ENCODE measurements around the gene BTBD17.

BTBD17 gene

DNA sequence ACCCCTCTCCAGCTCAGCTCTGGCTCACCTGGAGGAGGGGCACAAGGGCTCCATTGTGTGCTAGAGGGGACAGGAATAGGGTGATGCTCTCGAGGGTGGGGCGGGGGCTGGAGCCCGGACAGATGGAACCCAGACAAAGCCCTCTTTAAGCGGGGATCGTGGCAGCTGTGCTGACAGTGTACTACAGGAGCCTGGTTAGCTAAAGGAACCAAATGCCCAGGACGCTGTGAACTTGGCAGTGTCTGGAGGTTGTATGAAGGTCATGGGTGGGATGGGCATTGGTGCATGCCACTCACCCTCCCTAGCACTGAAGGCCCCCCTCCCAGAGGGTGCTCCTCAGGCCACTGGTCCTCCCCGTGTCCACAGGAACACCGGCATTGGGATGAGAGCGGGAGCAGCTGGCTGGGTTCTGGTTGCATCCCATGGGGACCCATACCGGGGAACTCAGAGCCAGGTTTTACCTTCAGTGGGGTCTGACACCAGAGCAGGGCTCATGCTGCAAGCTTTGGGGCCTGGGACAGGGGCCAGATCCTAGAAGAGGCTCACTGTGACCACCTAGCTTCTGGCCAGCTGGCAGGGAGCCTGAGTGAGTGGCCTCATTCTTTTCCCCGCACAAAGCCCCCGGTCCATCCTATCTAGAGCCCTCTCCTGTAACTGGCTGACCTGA lies 23.7 kb downstream of the BTBD17 start:
- H3K4me1 Mint-ChIP-seq: no peaks in the 10 kb centered on the region
- H3K27ac Mint-ChIP-seq: no peak overlapping the region
- peaks cover 29% of the 10 kb centered on the region for H3K27me3 Mint-ChIP-seq
- no peaks in the 10 kb centered on the region for H3K9me3 Mint-ChIP-seq
- H3K36me3 Mint-ChIP-seq: no peaks in the 10 kb centered on the region
- H3K4me3 Mint-ChIP-seq: no peak overlapping the region
- no peak for ATAC-seq

DNA sequence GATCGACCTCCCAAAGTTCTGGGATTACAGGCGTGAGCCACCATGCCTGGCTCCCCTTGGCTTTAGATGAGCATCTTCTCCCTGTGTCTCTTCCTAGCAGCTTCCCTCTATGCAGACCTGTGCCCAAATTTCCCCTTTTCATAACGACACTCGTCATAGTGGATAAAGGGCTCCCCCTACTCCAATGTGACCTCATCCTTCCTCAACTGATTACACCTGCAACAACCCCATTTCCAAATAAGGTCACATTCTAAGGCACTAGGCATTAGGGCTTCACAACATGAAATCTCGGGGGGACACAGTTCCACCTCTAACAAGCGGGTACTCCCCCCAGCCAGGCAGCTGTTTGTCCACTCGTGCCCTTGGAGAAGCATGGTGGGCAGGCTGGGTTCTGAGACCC lies 25.4 kb downstream of the BTBD17 start:
- no peak for ATAC-seq
- Mint-ChIP-seq H3K4me1 (peaks cover 5% of the 10 kb centered on the region), H3K9me3 (no peaks in the 10 kb centered on the region), H3K36me3 (no peaks in the 10 kb centered on the region), H3K27me3 (peaks cover 42% of the 10 kb centered on the region), H3K27ac (no peak overlapping the region), H3K4me3 (no peak overlapping the region)

GRCh38 chr17:74335529-74336062 lies 26.1 kb downstream of the BTBD17 start:
- no peak for ATAC-seq

GRCh38 chr17:74334393-74335039 lies 27.2 kb downstream of the BTBD17 start:
- H3K9me3 Mint-ChIP-seq: no peaks in the 10 kb centered on the region
- H3K27me3 Mint-ChIP-seq: peaks cover 42% of the 10 kb centered on the region
- peaks cover 5% of the 10 kb centered on the region for H3K4me1 Mint-ChIP-seq
- no peak for ATAC-seq
- H3K36me3 Mint-ChIP-seq: no peaks in the 10 kb centered on the region
- no peak overlapping the region for H3K4me3 Mint-ChIP-seq
- H3K27ac Mint-ChIP-seq: no peak overlapping the region

More at GRCh38 chr17:74335529-74336062, 26.1 kb downstream of the BTBD17 start:
- H3K4me1 Mint-ChIP-seq: peaks cover 5% of the 10 kb centered on the region
- no peaks in the 10 kb centered on the region for H3K36me3 Mint-ChIP-seq
- H3K27me3 Mint-ChIP-seq: peaks cover 48% of the 10 kb centered on the region
- H3K9me3 Mint-ChIP-seq: no peaks in the 10 kb centered on the region
- no peak overlapping the region for H3K4me3 Mint-ChIP-seq
- no peak overlapping the region for H3K27ac Mint-ChIP-seq

DNA sequence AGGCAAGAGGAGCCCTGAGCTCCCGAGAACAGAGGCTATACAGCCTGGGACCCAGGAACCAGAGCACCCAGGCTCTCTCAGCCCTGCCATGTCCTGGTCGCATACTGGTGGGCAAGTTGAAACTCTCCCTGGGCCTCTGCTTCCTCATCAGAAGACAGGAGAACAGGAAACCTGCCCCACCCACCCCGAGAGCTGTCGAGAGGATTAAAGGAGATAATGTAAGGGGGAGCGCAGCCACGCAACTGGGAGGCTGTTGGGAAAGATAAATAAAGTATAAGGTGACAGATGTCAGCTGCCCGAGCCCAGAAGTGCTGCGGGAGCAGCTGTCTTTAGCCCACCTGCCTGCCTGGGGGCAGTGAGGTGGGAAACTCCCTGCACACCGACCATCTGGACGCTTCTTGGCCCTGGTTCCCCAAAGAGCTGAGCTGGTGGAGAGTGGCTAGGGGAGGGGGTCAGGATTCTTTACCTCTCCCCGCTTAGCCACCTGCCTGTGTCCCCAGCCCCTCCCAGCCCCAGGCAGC lies 28.8 kb downstream of the BTBD17 start:
- H3K4me1 Mint-ChIP-seq: peaks cover 5% of the 10 kb centered on the region
- no peaks in the 10 kb centered on the region for H3K36me3 Mint-ChIP-seq
- H3K27me3 Mint-ChIP-seq: peaks cover 45% of the 10 kb centered on the region
- H3K4me3 Mint-ChIP-seq: no peak overlapping the region
- ATAC-seq: no peak
- no peaks in the 10 kb centered on the region for H3K9me3 Mint-ChIP-seq
- H3K27ac Mint-ChIP-seq: no peak overlapping the region

GRCh38 chr17:74332017-74332650 lies 29.5 kb downstream of the BTBD17 start:
- ATAC-seq: no peak
- H3K4me3 Mint-ChIP-seq: no peak overlapping the region
- H3K27me3 Mint-ChIP-seq: peaks cover 52% of the 10 kb centered on the region
- no peak overlapping the region for H3K27ac Mint-ChIP-seq
- no peaks in the 10 kb centered on the region for H3K36me3 Mint-ChIP-seq
- H3K4me1 Mint-ChIP-seq: peaks cover 5% of the 10 kb centered on the region
- no peaks in the 10 kb centered on the region for H3K9me3 Mint-ChIP-seq

DNA sequence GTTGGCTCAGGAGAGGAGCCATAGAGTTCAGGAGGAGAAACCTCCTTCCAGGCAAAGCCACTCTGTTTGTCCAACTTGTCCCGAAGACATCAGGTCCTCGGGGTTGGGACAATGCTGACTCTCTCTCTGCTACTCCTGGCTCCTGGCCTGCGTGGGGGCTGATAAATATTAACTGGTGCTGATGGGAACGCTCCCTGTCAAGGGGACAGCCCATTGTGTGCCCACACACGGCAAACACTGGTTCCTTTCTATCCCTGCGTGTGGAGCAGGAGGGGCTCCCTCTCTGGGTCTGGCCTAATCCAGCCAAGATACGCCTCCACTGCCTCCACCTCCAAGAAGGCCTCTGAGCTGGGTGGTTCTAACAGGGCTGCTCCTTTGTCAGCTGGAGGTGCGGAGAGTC lies 31.2 kb downstream of the BTBD17 start:
- Mint-ChIP-seq H3K27ac (no peak overlapping the region), H3K9me3 (no peaks in the 10 kb centered on the region), H3K4me3 (no peak overlapping the region), H3K27me3 (peaks cover 62% of the 10 kb centered on the region), H3K36me3 (no peaks in the 10 kb centered on the region), H3K4me1 (peaks cover 10% of the 10 kb centered on the region)
- no peak for ATAC-seq

- Mint-ChIP-seq H3K36me3 (no peaks in the 10 kb centered on the region), H3K27ac (no peak overlapping the region), H3K9me3 (no peaks in the 10 kb centered on the region), H3K4me3 (no peak overlapping the region), H3K27me3 (peaks cover 72% of the 10 kb centered on the region), H3K4me1 (peaks cover 15% of the 10 kb centered on the region)
- no peak for ATAC-seq
Observed at GRCh38 chr17:74329378-74329777, 32.3 kb downstream of the BTBD17 start.

DNA sequence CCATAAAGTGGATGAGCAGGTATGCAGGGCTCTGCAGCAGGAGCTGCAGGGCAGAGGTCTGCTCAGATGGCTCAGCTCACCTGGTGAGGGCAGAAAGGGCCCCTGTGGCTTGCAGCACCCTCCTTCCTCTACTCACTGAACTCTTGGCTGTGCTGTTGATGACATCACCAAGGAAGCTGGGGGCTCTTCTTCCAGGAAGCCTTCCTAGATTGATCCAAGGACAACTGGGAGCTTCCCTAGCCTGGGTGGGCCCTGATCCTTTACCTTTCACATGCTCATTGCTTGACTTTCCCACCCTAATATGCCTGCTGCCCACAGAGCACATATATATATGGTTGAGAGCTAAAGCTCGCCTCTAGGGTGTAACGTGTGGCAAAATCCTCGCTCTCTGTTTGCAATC lies 33.2 kb downstream of the BTBD17 start:
- no peak overlapping the region for H3K27ac Mint-ChIP-seq
- ATAC-seq: no peak
- peaks cover 15% of the 10 kb centered on the region for H3K4me1 Mint-ChIP-seq
- no peaks in the 10 kb centered on the region for H3K9me3 Mint-ChIP-seq
- peaks cover 79% of the 10 kb centered on the region for H3K27me3 Mint-ChIP-seq
- no peak overlapping the region for H3K4me3 Mint-ChIP-seq
- no peaks in the 10 kb centered on the region for H3K36me3 Mint-ChIP-seq

DNA sequence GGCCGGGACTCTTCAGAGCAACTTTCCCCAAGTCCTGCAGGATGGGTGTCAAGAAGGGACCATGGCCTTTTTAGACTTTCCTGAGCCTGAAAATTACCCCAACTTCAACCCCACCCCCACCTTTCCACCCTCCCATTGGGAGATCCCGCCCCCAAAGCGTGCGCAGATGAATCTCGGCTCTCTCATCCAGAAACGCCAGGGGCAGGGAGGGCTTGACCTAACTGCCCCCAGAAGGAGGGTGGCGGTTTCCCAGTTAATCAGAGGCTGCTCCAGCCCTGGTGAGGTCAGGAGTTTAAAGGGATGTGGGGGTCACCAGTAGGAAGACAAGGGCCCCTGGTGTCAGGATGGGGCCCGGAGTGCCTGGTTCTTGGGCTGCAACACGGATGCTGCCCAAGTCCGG lies 35.2 kb downstream of the BTBD17 start:
- H3K9me3 Mint-ChIP-seq: no peaks in the 10 kb centered on the region
- no peak for ATAC-seq
- peaks cover 83% of the 10 kb centered on the region for H3K27me3 Mint-ChIP-seq
- no peaks in the 10 kb centered on the region for H3K36me3 Mint-ChIP-seq
- peaks cover 10% of the 10 kb centered on the region for H3K4me1 Mint-ChIP-seq
- H3K27ac Mint-ChIP-seq: no peak overlapping the region
- H3K4me3 Mint-ChIP-seq: no peak overlapping the region

DNA sequence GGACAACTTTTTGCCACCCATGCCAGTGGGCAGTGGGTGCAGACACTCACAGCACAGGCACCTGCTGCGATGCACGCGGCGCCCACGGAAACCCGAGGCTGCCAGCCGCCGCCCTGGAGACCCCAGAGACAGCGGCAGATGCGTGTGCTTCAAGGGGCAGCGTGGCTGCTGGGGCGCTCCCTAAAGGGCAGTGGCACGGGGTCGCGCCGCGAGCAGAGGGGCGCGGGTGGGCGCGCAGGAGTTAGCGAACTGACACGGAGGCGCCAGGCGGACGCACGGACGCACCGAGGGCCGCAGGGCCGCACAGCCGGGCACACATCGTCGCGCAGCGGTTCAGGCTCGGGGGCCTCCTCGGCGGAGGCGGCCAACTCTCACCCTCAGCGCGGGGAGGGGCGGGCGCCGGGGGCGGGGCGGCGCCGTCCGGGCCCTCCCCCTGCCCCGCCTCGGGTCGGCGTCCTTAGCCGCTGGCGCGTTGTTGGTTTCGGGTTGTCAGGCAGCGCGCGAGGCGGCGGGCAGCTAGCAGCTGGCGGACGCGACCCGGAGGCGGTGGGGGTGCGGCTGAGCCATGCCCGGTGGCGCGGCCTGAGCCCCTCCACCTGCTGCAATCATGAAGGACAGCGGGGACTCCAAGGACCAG lies 35.8 kb downstream of the BTBD17 start, which contains the start of gene KIF19:
Gene KIF19 (plus strand): TSS at position 484 of the 637 bp plus-strand sequence. CDS start 124 bp downstream, at position 608.
- Mint-ChIP-seq H3K27me3 (peaks cover 83% of the 10 kb centered on the region), H3K4me1 (peaks cover 10% of the 10 kb centered on the region), H3K4me3 (peak within 1 kb of the TSS; percentile 22), H3K36me3 (no peaks in the 10 kb centered on the region), H3K9me3 (no peaks in the 10 kb centered on the region), H3K27ac (no peak within 1 kb of the TSS)
- peak; percentile 68 for ATAC-seq

GRCh38 chr17:74325376-74325742 lies 36.3 kb downstream of the BTBD17 start:
- H3K4me3 Mint-ChIP-seq: peak overlapping the region; percentile 22
- no peak for ATAC-seq
- no peaks in the 10 kb centered on the region for H3K9me3 Mint-ChIP-seq
- H3K36me3 Mint-ChIP-seq: no peaks in the 10 kb centered on the region
- H3K27ac Mint-ChIP-seq: no peak overlapping the region
- H3K27me3 Mint-ChIP-seq: peaks cover 85% of the 10 kb centered on the region
- peaks cover 10% of the 10 kb centered on the region for H3K4me1 Mint-ChIP-seq

DNA sequence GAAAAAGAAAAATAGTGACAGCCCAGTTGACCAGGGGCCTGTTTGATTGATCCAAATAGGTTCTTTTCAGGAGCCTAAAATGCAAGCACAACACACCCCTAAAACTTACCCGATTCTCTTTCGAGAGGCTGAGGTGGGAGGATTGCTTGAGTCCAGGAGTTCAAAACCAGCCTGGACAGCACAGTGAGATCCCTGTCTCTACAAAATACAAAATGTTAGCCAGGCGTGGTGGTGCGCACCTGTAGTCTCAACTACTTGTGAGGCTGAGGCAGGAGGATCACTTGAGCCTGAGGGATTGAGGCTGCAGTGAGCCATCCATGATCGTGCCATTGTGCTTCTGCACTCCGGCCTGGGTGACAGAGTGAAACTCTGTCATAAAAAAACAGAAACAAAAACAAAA lies 37.1 kb downstream of the BTBD17 start:
- ATAC-seq: no peak
- Mint-ChIP-seq H3K36me3 (no peaks in the 10 kb centered on the region), H3K4me1 (peaks cover 10% of the 10 kb centered on the region), H3K4me3 (no peak overlapping the region), H3K27me3 (peaks cover 88% of the 10 kb centered on the region), H3K27ac (no peak overlapping the region), H3K9me3 (no peaks in the 10 kb centered on the region)

GRCh38 chr17:74318391-74318790 lies 43.3 kb downstream of the BTBD17 start:
- Mint-ChIP-seq H3K36me3 (no peaks in the 10 kb centered on the region), H3K4me1 (no peaks in the 10 kb centered on the region), H3K4me3 (no peak overlapping the region), H3K9me3 (no peaks in the 10 kb centered on the region), H3K27ac (no peak overlapping the region), H3K27me3 (peaks cover 53% of the 10 kb centered on the region)
- ATAC-seq: no peak

DNA sequence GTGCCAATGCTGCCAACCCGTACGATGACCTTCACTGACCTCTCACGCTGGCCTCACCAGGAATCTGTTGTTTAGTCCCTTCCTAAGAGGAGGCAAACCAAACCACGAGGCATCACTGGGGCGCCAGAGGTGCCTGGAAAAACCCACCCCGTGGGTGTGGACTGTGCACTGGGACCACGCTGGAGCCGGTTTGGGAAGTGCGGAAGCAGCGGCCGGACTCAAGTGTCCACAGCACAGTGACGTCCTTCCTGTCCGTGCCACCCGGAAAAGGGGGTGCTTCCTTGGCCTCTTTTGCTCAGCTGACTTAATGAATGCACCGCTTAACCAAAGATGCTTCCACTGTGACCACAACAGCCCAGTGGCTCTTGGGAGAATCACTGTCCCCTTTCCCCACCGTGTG lies 44.6 kb downstream of the BTBD17 start:
- no peak overlapping the region for H3K27ac Mint-ChIP-seq
- no peak for ATAC-seq
- H3K4me3 Mint-ChIP-seq: no peak overlapping the region
- H3K27me3 Mint-ChIP-seq: peaks cover 49% of the 10 kb centered on the region
- H3K9me3 Mint-ChIP-seq: peaks cover 6% of the 10 kb centered on the region
- no peaks in the 10 kb centered on the region for H3K4me1 Mint-ChIP-seq
- no peaks in the 10 kb centered on the region for H3K36me3 Mint-ChIP-seq
